Vagina (tissue), 2 donors: ENCODE measurements around the gene CHD6. TPM values are rescaled to one million over a fixed set of nuclear protein-coding genes. Genes with fewer than 3 reads are reported as not detected.

Experiments
- DNase-seq, 2 donors: peaks; one replicate each; pipeline ENCODE4 v3.0.0-alpha.2; 2017; ENCODE audit errors: extremely low spot score in 2 of 2
- H3K27ac ChIP-seq: fragments of 200-600 bp; sonication (generic); one replicate; pipeline ENCODE4 v1.5.1; 2019
- H3K27me3 ChIP-seq: fragments of 200-600 bp; sonication (generic); one replicate; pipeline ENCODE4 v1.5.1; 2019
- H3K36me3 ChIP-seq, 2 donors: fragments of 200-600 bp; sonication (generic); one replicate each; pipeline ENCODE4 v1.5.1; 2017 to 2019
- H3K4me1 ChIP-seq: fragments of 200-600 bp; sonication (generic); one replicate; pipeline ENCODE4 v1.5.1; 2019
- H3K4me3 ChIP-seq, 2 donors: fragments of 200-600 bp; sonication (generic); 1 replicate in 1 of 2; 2 replicates in 1 of 2; pipeline ENCODE4 v1.5.1; 2016 to 2019
- H3K9me3 ChIP-seq: fragments of 200-600 bp; sonication (generic); one replicate; pipeline ENCODE4 v1.5.1; 2019
- CTCF ChIP-seq, 3 experiments: fragments of 450-650 bp in 2 of 3; fragments of 200-600 bp in 1 of 3; sonication (generic) in 1 of 3; IDR thresholded peaks; one replicate each; pipeline ENCODE4 v1.5.1; 2017 to 2019; ENCODE audit warnings: antibody characterized with exemption in 3 of 3, mild to moderate bottlenecking in 2 of 3, moderate library complexity in 2 of 3
- POLR2A ChIP-seq, 2 donors: fragments of 450-650 bp; IDR thresholded peaks; one replicate each; pipeline ENCODE4 v1.6.1; 2017; ENCODE audit warnings: antibody characterized with exemption in 2 of 2, mild to moderate bottlenecking in 2 of 2, moderate library complexity in 2 of 2
- POLR2AphosphoS5 ChIP-seq, 2 donors: sonication (generic); formaldehyde crosslinking; IDR thresholded peaks; one replicate each; pipeline ENCODE4 v1.9.0; 2017; ENCODE audit warnings: antibody characterized with exemption in 2 of 2, mild to moderate bottlenecking in 2 of 2, low read depth in 1 of 2; ENCODE audit not compliant: insufficient read depth in 1 of 2
- intact Hi-C: fragments of 100-400 bp; cut with DNase I; formaldehyde crosslinking; loops from one replicate; pipeline ENCODE4 v1.15.1; 2023
- total RNA-seq: library from RNA; depleted of rRNA; stranded (reverse); fragments of >200 nt; gene quantifications from one replicate; pipeline ENCODE4 v1.2.3, GENCODE V29; 2016

The CHD6 gene
- total RNA-seq, 1 donor from 2014 or later, result 37.6 TPM

- no peaks in the 10 kb centered on the region for H3K27me3 ChIP-seq
- intact Hi-C loops, result no loop called here
- DNase-seq, result no peak
- H3K27ac ChIP-seq, result no peak overlapping the region
- TF ChIP-seq POLR2AphosphoS5 (IDR thresholded peaks at IDR 0.05; ENCODE audit: insufficient read depth in 1 of 2, low read depth in 1 of 2), result no peak
- no peak for TF ChIP-seq CTCF (IDR thresholded peaks at IDR 0.05)
- TF ChIP-seq POLR2A (IDR thresholded peaks at IDR 0.05), result no peak
- no peaks in the 10 kb centered on the region for H3K36me3 ChIP-seq
- peaks cover 71% of the 10 kb centered on the region for H3K4me1 ChIP-seq
- H3K4me3 ChIP-seq, result no peak overlapping the region
- H3K9me3 ChIP-seq, result no peaks in the 10 kb centered on the region
Measured at GRCh38 chr20:41572010-41572572, 46.1 kb downstream of the CHD6 start.

GRCh38 chr20:41571006-41571405, 47.2 kb downstream of the CHD6 start:
- Histone ChIP-seq H3K4me3 (no peak overlapping the region), H3K9me3 (no peaks in the 10 kb centered on the region), H3K27ac (no peak overlapping the region), H3K36me3 (no peaks in the 10 kb centered on the region), H3K4me1 (peaks cover 64% of the 10 kb centered on the region), H3K27me3 (no peaks in the 10 kb centered on the region)
- TF ChIP-seq POLR2AphosphoS5 (IDR thresholded peaks at IDR 0.05; ENCODE audit: insufficient read depth in 1 of 2, low read depth in 1 of 2) (no peak), CTCF (IDR thresholded peaks at IDR 0.05) (no peak), POLR2A (IDR thresholded peaks at IDR 0.05) (no peak)
- DNase-seq, result no peak
- intact Hi-C loops, result no loop called here

- Histone ChIP-seq H3K4me1 (peaks cover 59% of the 10 kb centered on the region), H3K36me3 (no peaks in the 10 kb centered on the region), H3K9me3 (no peaks in the 10 kb centered on the region), H3K4me3 (no peak overlapping the region), H3K27ac (no peak overlapping the region), H3K27me3 (no peaks in the 10 kb centered on the region)
- intact Hi-C loops, result no loop called here
- no peak for DNase-seq
- TF ChIP-seq POLR2A (IDR thresholded peaks at IDR 0.05), result no peak
Measured at GRCh38 chr20:41570557-41570956, 47.6 kb downstream of the CHD6 start.

GRCh38 chr20:41567615-41568014, 50.6 kb downstream of the CHD6 start:
- no peak for DNase-seq
- Histone ChIP-seq H3K36me3 (no peaks in the 10 kb centered on the region), H3K9me3 (no peaks in the 10 kb centered on the region), H3K4me3 (no peak overlapping the region), H3K27ac (no peak overlapping the region), H3K27me3 (no peaks in the 10 kb centered on the region), H3K4me1 (peaks cover 53% of the 10 kb centered on the region)
- no peak for TF ChIP-seq CTCF (IDR thresholded peaks at IDR 0.05)
- TF ChIP-seq POLR2AphosphoS5 (IDR thresholded peaks at IDR 0.05; ENCODE audit: insufficient read depth in 1 of 2, low read depth in 1 of 2), result no peak
- no peak for TF ChIP-seq POLR2A (IDR thresholded peaks at IDR 0.05)
- intact Hi-C loops, result no loop called here

- no peak overlapping the region for H3K27ac ChIP-seq
- no peak overlapping the region for H3K4me3 ChIP-seq
- no peaks in the 10 kb centered on the region for H3K36me3 ChIP-seq
- H3K4me1 ChIP-seq, result peaks cover 47% of the 10 kb centered on the region
- TF ChIP-seq CTCF (IDR thresholded peaks at IDR 0.05) (no peak), POLR2AphosphoS5 (IDR thresholded peaks at IDR 0.05; ENCODE audit: insufficient read depth in 1 of 2, low read depth in 1 of 2) (no peak), POLR2A (IDR thresholded peaks at IDR 0.05) (no peak)
- H3K27me3 ChIP-seq, result no peaks in the 10 kb centered on the region
- H3K9me3 ChIP-seq, result no peaks in the 10 kb centered on the region
- intact Hi-C loops, result no loop called here
- no peak for DNase-seq
Measured at GRCh38 chr20:41566896-41567527, 51.2 kb downstream of the CHD6 start.
